ENCODE measurements around the gene ISCA2.

The ISCA2 gene

DNA sequence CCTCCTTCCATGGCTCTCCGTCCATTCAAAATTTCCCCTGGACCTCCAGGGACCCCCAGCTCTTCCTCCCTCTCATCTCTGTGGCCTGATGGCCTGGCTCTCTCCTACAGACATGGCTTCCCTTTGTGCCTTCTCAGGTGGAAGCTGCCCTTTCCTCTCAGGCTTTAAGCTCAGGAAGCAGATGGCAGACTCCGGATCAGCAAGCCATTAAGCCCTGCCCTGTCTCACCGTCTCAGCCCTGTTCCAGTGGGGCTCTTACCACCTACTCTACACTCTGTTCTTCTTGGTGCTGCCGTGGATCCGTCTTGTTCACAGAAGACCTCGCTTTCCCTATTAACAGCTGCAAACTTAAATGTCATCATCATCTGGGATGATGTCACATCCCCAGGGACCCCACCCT is 33.6 kb upstream of the ISCA2 start:
- Histone ChIP-seq H3K9me3 (no peaks in the 10 kb centered on the region), H3K4me3 (ENCODE audit: low read depth, low read length) (no peak overlapping the region), H3K4me1 (no peaks in the 10 kb centered on the region), H3K36me3 (no peaks in the 10 kb centered on the region), H3K27me3 (peaks cover 11% of the 10 kb centered on the region; the same call in 1 of the 2 replicates)
- no peak for DNase-seq
- TF ChIP-seq, protein P1, sequence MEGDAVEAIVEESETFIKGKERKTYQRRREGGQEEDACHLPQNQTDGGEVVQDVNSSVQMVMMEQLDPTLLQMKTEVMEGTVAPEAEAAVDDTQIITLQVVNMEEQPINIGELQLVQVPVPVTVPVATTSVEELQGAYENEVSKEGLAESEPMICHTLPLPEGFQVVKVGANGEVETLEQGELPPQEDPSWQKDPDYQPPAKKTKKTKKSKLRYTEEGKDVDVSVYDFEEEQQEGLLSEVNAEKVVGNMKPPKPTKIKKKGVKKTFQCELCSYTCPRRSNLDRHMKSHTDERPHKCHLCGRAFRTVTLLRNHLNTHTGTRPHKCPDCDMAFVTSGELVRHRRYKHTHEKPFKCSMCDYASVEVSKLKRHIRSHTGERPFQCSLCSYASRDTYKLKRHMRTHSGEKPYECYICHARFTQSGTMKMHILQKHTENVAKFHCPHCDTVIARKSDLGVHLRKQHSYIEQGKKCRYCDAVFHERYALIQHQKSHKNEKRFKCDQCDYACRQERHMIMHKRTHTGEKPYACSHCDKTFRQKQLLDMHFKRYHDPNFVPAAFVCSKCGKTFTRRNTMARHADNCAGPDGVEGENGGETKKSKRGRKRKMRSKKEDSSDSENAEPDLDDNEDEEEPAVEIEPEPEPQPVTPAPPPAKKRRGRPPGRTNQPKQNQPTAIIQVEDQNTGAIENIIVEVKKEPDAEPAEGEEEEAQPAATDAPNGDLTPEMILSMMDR (IDR thresholded peaks at IDR 0.05; ENCODE audit: low read depth, low read length): no peak

DNA sequence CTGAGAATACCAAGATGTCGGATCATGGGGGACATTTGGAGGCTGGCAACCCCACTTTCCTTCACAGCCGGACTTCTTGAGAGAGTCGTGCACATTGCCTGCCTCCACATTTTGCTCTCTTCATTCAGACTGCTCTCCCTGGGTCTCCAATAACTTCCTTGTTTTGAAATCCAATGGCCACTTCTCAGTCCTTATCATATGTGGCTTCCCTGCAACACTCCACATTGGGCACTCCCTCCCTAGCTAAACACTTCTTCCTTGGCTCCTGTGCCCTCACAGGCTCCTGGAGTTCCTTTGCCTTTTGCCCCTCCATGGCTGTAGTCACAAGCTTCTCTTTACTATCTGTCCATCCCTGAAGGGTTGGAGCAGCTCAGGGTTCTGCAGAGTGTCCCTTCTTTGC is 30.6 kb upstream of the ISCA2 start:
- H3K4me1 ChIP-seq: no peaks in the 10 kb centered on the region
- H3K27me3 ChIP-seq: peaks cover 29% of the 10 kb centered on the region
- H3K9me3 ChIP-seq: no peaks in the 10 kb centered on the region
- TF ChIP-seq, protein P1 (IDR thresholded peaks at IDR 0.05; ENCODE audit: low read depth, low read length): no peak
- H3K4me3 ChIP-seq (ENCODE audit: low read depth, low read length): no peak overlapping the region
- DNase-seq: no peak
- no peaks in the 10 kb centered on the region for H3K36me3 ChIP-seq

DNA sequence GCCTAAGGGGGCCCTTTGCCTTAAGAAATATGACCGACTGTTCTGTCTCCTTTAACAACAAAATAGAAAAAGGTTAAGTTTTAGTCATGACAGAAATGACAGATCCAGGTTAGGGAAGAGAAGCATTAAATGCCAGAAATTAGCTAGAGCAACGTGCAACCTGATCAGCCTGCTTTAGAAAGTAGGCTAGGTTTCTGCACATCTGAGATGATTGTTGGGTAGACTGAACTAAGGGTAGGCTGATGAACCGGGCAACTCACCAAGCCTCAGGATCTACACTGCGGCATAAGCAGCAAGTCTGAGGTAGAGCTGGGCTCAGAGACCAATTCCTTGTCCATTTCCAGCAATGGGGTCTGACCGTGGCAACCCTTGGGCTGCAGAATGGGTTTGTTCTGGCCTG is 29.9 kb upstream of the ISCA2 start:
- Histone ChIP-seq H3K36me3 (no peaks in the 10 kb centered on the region), H3K9me3 (no peaks in the 10 kb centered on the region), H3K27me3 (peaks cover 30% of the 10 kb centered on the region), H3K4me3 (ENCODE audit: low read depth, low read length) (no peak overlapping the region), H3K4me1 (no peaks in the 10 kb centered on the region)
- TF ChIP-seq, protein P1 (IDR thresholded peaks at IDR 0.05; ENCODE audit: low read depth, low read length): no peak
- DNase-seq: no peak

DNA sequence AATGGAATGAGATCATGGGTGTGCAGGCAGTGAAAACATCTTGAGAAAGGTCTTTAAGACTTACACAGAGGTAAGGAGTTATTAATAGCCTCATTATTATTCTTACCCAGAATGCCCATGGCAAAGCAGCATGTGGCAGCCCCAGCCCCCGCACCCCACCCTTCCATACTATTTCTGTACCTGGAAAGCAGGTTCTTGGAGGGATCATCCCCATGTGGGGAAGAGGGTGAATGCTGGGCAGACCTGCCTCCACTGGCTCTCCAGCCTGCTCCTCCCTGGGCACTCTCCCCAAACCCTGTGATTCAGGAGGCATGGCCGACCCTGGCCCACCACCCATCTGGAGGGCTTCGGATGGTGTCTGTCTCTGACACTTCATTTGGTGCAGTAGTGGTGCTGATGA is 28.8 kb upstream of the ISCA2 start:
- DNase-seq: no peak
- no peaks in the 10 kb centered on the region for H3K36me3 ChIP-seq
- no peaks in the 10 kb centered on the region for H3K4me1 ChIP-seq
- peaks cover 35% of the 10 kb centered on the region for H3K27me3 ChIP-seq
- H3K9me3 ChIP-seq: no peaks in the 10 kb centered on the region
- no peak overlapping the region for H3K4me3 ChIP-seq (ENCODE audit: low read depth, low read length)
- TF ChIP-seq, protein P1 (IDR thresholded peaks at IDR 0.05; ENCODE audit: low read depth, low read length): no peak

DNA sequence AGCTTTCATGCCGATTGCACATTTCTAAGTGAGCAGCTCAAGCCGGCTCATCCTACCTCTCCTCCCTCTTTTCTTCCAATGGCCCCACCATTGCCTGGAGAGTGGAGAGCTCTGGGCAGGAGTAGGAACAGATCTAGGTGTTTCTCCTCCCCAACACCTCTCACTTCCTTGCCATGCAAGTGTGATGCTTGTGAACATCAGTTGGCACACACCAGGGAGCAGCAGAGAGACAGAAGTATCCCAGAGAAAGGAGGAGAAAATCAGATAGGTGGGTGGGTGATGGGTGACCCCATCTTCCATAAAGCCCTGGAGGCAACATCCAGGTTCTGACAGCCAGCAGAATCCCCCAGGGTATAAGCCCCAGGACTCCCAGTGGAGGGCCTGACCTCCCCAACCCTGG is 28.2 kb upstream of the ISCA2 start:
- no peak for DNase-seq
- Histone ChIP-seq H3K4me1 (no peaks in the 10 kb centered on the region), H3K36me3 (no peaks in the 10 kb centered on the region), H3K4me3 (ENCODE audit: low read depth, low read length) (no peak overlapping the region), H3K9me3 (no peaks in the 10 kb centered on the region), H3K27me3 (peaks cover 41% of the 10 kb centered on the region)
- TF ChIP-seq, protein P1 (IDR thresholded peaks at IDR 0.05; ENCODE audit: low read depth, low read length): no peak

DNA sequence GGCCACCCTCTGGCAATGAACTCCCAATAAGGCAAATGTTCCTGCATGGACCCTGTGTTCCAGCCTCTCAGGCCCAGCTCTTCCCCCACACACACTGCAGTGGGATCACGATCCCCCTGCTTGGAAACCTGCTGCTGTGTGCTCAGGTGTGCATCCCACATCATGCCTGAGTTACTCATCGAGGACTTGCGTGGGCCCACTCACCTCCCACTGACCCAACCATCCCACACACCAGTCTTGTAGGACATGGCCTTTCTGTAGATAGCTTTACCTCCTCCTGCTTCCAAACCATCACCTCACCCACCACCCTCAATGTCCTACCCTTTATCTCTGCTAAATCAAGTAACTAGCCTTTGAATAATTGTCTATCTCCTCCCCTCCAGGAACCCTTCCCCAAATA is 25.1 kb upstream of the ISCA2 start:
- peaks cover 51% of the 10 kb centered on the region for H3K27me3 ChIP-seq
- H3K36me3 ChIP-seq: no peaks in the 10 kb centered on the region
- no peaks in the 10 kb centered on the region for H3K9me3 ChIP-seq
- TF ChIP-seq, protein P1 (IDR thresholded peaks at IDR 0.05; ENCODE audit: low read depth, low read length): no peak
- no peak for DNase-seq
- H3K4me3 ChIP-seq (ENCODE audit: low read depth, low read length): no peak overlapping the region
- no peaks in the 10 kb centered on the region for H3K4me1 ChIP-seq

All from BE2C (cell line).